Mammary epithelial cell (primary cell): ENCODE results near the gene TMEM131.

Source experiments
- EZH2 ChIP-seq: IDR thresholded peaks from 2 replicates; pipeline ENCODE4 v1.6.1; 2012; ENCODE audit warnings: low read length, inconsistent platforms, borderline replicate concordance
- TF ChIP-seq, protein P1 (sequence below), 2 donors: IDR thresholded peaks in 1 of 2; conservative IDR thresholded peaks in 1 of 2; 2 replicates each; pipeline ENCODE4 v1.5.1; 2011 to 2012; ENCODE audit warnings: inconsistent platforms in 2 of 2, low read length in 2 of 2, mild to moderate bottlenecking in 2 of 2, control low read depth in 1 of 2, low read depth in 1 of 2; ENCODE audit not compliant: insufficient read depth in 1 of 2; ENCODE audit errors: extremely low read depth in 1 of 2

DNA sequence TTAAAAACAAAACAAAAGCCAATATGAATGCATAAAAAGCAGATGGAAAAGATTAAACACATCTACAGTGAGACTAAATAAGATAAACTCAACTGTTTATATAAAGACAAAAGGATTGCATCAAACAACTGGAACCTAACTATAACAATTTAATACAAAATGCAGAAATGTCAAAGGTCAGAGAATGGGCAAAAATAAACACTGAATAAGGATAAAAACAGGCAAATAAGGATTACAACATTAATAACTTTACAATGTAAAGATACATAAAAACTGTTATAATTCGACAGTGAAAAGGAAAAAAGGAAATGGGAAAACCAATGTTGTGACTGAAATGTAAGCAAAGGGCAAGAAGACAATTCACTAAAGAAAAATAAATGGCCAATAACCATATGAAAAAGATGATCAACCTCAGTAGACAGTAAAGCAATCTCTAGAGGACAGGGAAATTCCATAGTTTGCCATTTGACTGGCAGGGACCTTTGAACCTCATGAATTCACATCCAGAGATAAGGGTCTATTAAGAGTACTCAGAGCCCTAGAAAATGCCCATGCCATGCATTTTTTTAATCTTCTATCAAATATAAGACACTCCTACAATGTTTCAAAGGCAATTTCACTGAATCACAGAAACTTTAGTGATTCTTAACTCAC lies 83.7 kb downstream of the TMEM131 start:
- TF ChIP-seq, protein P1, sequence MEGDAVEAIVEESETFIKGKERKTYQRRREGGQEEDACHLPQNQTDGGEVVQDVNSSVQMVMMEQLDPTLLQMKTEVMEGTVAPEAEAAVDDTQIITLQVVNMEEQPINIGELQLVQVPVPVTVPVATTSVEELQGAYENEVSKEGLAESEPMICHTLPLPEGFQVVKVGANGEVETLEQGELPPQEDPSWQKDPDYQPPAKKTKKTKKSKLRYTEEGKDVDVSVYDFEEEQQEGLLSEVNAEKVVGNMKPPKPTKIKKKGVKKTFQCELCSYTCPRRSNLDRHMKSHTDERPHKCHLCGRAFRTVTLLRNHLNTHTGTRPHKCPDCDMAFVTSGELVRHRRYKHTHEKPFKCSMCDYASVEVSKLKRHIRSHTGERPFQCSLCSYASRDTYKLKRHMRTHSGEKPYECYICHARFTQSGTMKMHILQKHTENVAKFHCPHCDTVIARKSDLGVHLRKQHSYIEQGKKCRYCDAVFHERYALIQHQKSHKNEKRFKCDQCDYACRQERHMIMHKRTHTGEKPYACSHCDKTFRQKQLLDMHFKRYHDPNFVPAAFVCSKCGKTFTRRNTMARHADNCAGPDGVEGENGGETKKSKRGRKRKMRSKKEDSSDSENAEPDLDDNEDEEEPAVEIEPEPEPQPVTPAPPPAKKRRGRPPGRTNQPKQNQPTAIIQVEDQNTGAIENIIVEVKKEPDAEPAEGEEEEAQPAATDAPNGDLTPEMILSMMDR (conservative IDR thresholded peaks at IDR 0.05 in 1 of 2, IDR thresholded peaks at IDR 0.05 in 1 of 2; ENCODE audit: extremely low read depth in 1 of 2, insufficient read depth in 1 of 2, low read depth in 1 of 2, low read length in 2 of 2) = no peak
- TF ChIP-seq EZH2 = no peak
